Stimulated activated CD4-positive, alpha-beta T cell treated with anti-CD3 and anti-CD28 coated beads, Interleukin-15, amount 100 ng/mL, for 48 hours (primary cell): ENCODE measurements around the gene FAT1.

ENCODE experiments used
- DNase-seq, 2 donors: peaks; one replicate each; pipeline ENCODE4 v3.0.0-alpha.2; 2020; ENCODE audit warnings: low read depth in 2 of 2

The FAT1 gene

GRCh38 chr4:186724058-186724863, 605 bp upstream of the FAT1 start:
- no peak for DNase-seq

- no peak for DNase-seq
These were observed 812 bp downstream of the FAT1 start for GRCh38 chr4:186722796-186723291.

- DNase-seq, result no peak
These were observed 3.5 kb downstream of the FAT1 start for GRCh38 chr4:186719925-186720694.

GRCh38 chr4:186717556-186717955, 6.1 kb downstream of the FAT1 start:
- DNase-seq, result no peak

GRCh38 chr4:186715077-186715476, 8.6 kb downstream of the FAT1 start:
- DNase-seq, result no peak

- DNase-seq, result no peak
These were observed 9.5 kb downstream of the FAT1 start for GRCh38 chr4:186714006-186714675.

GRCh38 chr4:186712690-186713089, 11.0 kb downstream of the FAT1 start:
- no peak for DNase-seq

- no peak for DNase-seq
These were observed 13.0 kb downstream of the FAT1 start for GRCh38 chr4:186710521-186711119.

- DNase-seq, result no peak
These were observed 14.1 kb downstream of the FAT1 start for GRCh38 chr4:186709517-186709916.

- DNase-seq, result no peak
These were observed 15.1 kb downstream of the FAT1 start for GRCh38 chr4:186708554-186708953.

- DNase-seq, result no peak
These were observed 15.7 kb downstream of the FAT1 start for GRCh38 chr4:186707996-186708395.

GRCh38 chr4:186707574-186707973, 16.1 kb downstream of the FAT1 start:
- DNase-seq, result no peak

- no peak for DNase-seq
These were observed 19.6 kb downstream of the FAT1 start for GRCh38 chr4:186704057-186704456.

GRCh38 chr4:186703510-186703909, 20.1 kb downstream of the FAT1 start:
- DNase-seq, result no peak

GRCh38 chr4:186702940-186703339, 20.7 kb downstream of the FAT1 start:
- no peak for DNase-seq

GRCh38 chr4:186702297-186702696, 21.4 kb downstream of the FAT1 start:
- no peak for DNase-seq

- DNase-seq, result no peak
These were observed 21.9 kb downstream of the FAT1 start for GRCh38 chr4:186701788-186702187.

- DNase-seq, result no peak
These were observed 22.4 kb downstream of the FAT1 start for GRCh38 chr4:186701273-186701672.

GRCh38 chr4:186700746-186701145, 22.9 kb downstream of the FAT1 start:
- no peak for DNase-seq

- no peak for DNase-seq
These were observed 23.7 kb downstream of the FAT1 start for GRCh38 chr4:186699881-186700397.

GRCh38 chr4:186699298-186699697, 24.4 kb downstream of the FAT1 start:
- DNase-seq, result no peak

GRCh38 chr4:186698525-186698924, 25.1 kb downstream of the FAT1 start:
- DNase-seq, result no peak
